Measurements from ENCODE around the gene RHCE. TPM values are rescaled to one million over a fixed set of nuclear protein-coding genes. Genes with fewer than 3 reads are reported as not detected.

Gene RHCE
- total RNA-seq, 1 experiment from 2014 or later = 0.24 TPM

GRCh38 chr1:25343872-25344271, 76.8 kb downstream of the RHCE start (continued):
- TF ChIP-seq, protein P1, sequence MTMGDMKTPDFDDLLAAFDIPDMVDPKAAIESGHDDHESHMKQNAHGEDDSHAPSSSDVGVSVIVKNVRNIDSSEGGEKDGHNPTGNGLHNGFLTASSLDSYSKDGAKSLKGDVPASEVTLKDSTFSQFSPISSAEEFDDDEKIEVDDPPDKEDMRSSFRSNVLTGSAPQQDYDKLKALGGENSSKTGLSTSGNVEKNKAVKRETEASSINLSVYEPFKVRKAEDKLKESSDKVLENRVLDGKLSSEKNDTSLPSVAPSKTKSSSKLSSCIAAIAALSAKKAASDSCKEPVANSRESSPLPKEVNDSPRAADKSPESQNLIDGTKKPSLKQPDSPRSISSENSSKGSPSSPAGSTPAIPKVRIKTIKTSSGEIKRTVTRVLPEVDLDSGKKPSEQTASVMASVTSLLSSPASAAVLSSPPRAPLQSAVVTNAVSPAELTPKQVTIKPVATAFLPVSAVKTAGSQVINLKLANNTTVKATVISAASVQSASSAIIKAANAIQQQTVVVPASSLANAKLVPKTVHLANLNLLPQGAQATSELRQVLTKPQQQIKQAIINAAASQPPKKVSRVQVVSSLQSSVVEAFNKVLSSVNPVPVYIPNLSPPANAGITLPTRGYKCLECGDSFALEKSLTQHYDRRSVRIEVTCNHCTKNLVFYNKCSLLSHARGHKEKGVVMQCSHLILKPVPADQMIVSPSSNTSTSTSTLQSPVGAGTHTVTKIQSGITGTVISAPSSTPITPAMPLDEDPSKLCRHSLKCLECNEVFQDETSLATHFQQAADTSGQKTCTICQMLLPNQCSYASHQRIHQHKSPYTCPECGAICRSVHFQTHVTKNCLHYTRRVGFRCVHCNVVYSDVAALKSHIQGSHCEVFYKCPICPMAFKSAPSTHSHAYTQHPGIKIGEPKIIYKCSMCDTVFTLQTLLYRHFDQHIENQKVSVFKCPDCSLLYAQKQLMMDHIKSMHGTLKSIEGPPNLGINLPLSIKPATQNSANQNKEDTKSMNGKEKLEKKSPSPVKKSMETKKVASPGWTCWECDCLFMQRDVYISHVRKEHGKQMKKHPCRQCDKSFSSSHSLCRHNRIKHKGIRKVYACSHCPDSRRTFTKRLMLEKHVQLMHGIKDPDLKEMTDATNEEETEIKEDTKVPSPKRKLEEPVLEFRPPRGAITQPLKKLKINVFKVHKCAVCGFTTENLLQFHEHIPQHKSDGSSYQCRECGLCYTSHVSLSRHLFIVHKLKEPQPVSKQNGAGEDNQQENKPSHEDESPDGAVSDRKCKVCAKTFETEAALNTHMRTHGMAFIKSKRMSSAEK (CRISPR knock-in tag; IDR thresholded peaks at IDR 0.05; ENCODE audit: borderline replicate concordance) = no peak
- TF ChIP-seq, protein P2, sequence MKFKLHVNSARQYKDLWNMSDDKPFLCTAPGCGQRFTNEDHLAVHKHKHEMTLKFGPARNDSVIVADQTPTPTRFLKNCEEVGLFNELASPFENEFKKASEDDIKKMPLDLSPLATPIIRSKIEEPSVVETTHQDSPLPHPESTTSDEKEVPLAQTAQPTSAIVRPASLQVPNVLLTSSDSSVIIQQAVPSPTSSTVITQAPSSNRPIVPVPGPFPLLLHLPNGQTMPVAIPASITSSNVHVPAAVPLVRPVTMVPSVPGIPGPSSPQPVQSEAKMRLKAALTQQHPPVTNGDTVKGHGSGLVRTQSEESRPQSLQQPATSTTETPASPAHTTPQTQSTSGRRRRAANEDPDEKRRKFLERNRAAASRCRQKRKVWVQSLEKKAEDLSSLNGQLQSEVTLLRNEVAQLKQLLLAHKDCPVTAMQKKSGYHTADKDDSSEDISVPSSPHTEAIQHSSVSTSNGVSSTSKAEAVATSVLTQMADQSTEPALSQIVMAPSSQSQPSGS (CRISPR knock-in tag; IDR thresholded peaks at IDR 0.05; ENCODE audit: borderline replicate concordance, low read depth) = no peak
- TF ChIP-seq ZNF416 (CRISPR knock-in tag; IDR thresholded peaks at IDR 0.05) = no peak

DNA sequence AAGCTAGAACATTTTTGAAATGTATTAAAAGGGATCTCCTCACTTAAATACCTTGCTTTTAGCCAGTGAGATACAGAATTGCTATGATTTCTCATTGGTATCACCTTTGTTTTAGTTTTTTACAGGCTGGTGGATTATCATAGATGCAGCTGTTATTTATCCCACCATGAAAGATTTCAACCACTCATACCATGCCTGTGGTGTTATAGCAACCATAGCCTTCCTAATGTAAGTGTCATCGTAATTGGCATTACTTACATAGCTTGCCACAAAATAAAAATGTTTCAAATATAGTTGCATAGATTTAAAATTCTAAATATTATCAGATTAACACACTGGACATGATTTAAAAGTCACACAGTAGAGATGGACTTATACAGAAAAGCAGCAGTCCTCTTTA, 77.8 kb downstream of the RHCE start:
- ATAC-seq = no peak
- H3K4me3 Mint-ChIP-seq = no peak overlapping the region
- no peak for DNase-seq (ENCODE audit: low spot score)
- ChIA-PET CTCF (no interaction called here), POLR2A (no interaction called here)
- peaks cover 16% of the 10 kb centered on the region for H3K36me3 Mint-ChIP-seq
- H3K4me1 Mint-ChIP-seq = peaks cover 11% of the 10 kb centered on the region
- no peaks in the 10 kb centered on the region for H3K27me3 Mint-ChIP-seq (ENCODE audit: low read depth)
- TF ChIP-seq GTF2I (CRISPR knock-in tag; conservative IDR thresholded peaks at IDR 0.05) = no peak
- no peak for TF ChIP-seq ZNF425 (CRISPR knock-in tag; conservative IDR thresholded peaks at IDR 0.05)
- TF ChIP-seq, protein P3, sequence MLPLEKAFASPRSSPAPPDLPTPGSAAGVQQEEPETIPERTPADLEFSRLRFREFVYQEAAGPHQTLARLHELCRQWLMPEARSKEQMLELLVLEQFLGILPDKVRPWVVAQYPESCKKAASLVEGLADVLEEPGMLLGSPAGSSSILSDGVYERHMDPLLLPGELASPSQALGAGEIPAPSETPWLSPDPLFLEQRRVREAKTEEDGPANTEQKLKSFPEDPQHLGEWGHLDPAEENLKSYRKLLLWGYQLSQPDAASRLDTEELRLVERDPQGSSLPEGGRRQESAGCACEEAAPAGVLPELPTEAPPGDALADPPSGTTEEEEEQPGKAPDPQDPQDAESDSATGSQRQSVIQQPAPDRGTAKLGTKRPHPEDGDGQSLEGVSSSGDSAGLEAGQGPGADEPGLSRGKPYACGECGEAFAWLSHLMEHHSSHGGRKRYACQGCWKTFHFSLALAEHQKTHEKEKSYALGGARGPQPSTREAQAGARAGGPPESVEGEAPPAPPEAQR (CRISPR knock-in tag; IDR thresholded peaks at IDR 0.05) = no peak
- TF ChIP-seq FOXK1 (CRISPR knock-in tag; IDR thresholded peaks at IDR 0.05) = no peak
- TF ChIP-seq CTCF (IDR thresholded peaks at IDR 0.05) = no peak
- TF ChIP-seq GABPB1 (CRISPR knock-in tag; IDR thresholded peaks at IDR 0.05) = no peak
- no peak for TF ChIP-seq NR2C2 (CRISPR knock-in tag; IDR thresholded peaks at IDR 0.05)
- TF ChIP-seq KAT7 (CRISPR knock-in tag; IDR thresholded peaks at IDR 0.05; ENCODE audit: borderline replicate concordance) = no peak
- no peak for TF ChIP-seq TCF7 (CRISPR knock-in tag; IDR thresholded peaks at IDR 0.05; ENCODE audit: low read depth)
- no peak for TF ChIP-seq ZNF671 (CRISPR knock-in tag; IDR thresholded peaks at IDR 0.05)
- TF ChIP-seq, protein P4, sequence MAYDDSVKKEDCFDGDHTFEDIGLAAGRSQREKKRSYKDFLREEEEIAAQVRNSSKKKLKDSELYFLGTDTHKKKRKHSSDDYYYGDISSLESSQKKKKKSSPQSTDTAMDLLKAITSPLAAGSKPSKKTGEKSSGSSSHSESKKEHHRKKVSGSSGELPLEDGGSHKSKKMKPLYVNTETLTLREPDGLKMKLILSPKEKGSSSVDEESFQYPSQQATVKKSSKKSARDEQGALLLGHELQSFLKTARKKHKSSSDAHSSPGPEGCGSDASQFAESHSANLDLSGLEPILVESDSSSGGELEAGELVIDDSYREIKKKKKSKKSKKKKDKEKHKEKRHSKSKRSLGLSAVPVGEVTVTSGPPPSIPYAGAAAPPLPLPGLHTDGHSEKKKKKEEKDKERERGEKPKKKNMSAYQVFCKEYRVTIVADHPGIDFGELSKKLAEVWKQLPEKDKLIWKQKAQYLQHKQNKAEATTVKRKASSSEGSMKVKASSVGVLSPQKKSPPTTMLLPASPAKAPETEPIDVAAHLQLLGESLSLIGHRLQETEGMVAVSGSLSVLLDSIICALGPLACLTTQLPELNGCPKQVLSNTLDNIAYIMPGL (CRISPR knock-in tag; IDR thresholded peaks at IDR 0.05) = no peak
- TF ChIP-seq ZNF219 (CRISPR knock-in tag; IDR thresholded peaks at IDR 0.05; ENCODE audit: borderline replicate concordance) = no peak
- TF ChIP-seq ZNF512 (CRISPR knock-in tag; IDR thresholded peaks at IDR 0.05; ENCODE audit: borderline replicate concordance) = no peak
- no peak for TF ChIP-seq ZNF138 (CRISPR knock-in tag; conservative IDR thresholded peaks at IDR 0.05)
- no peak for TF ChIP-seq ELF4 (CRISPR knock-in tag; IDR thresholded peaks at IDR 0.05; ENCODE audit: low read depth)
- no peak for TF ChIP-seq ZNF263 (CRISPR knock-in tag; IDR thresholded peaks at IDR 0.05; ENCODE audit: low read depth)
- H3K9me3 Mint-ChIP-seq = no peaks in the 10 kb centered on the region
- H3K27ac Mint-ChIP-seq = no peak overlapping the region
